ENCODE results near the gene TBK1.

- no peak for TF ChIP-seq CTCF (IDR thresholded peaks at IDR 0.05; ENCODE audit: low read depth, low read length)
- no peak for TF ChIP-seq MAX (IDR thresholded peaks at IDR 0.05; ENCODE audit: low read depth, low read length)
Measured at GRCh38 chr12:64446295-64446694, 5.6 kb upstream of the TBK1 start.

All from NB4 (cell line).